HCT116 (cell line): ENCODE results near the gene LRRC3. TPM values are rescaled to one million over a fixed set of nuclear protein-coding genes. Genes with fewer than 3 reads are reported as not detected.

Experiments used
- ATAC-seq: fragments of 200-7000 bp; cut with Tn5 transposase; 2 replicates; pipeline ENCODE4 v1.9.1; 2020; ENCODE audit warnings: mild to moderate bottlenecking, moderate library complexity
- BruUV-seq: library from RNA; stranded (reverse); fragments of 400-500 nt; replicated peaks from 2 replicates; lab custom pipeline; 2021; lab: Mats Ljungman, UMichigan
- CTCF ChIA-PET: fragments of 300-600 bp; sonication (Branson Sonifier 250); formaldehyde crosslinking; loops from one replicate; lab custom pipeline; 2021; ENCODE audit warnings: antibody characterized with exemption; lab: Charles Lee
- POLR2A ChIA-PET: fragments of 300-600, 350-600 bp; sonication (Branson Sonifier 250); formaldehyde crosslinking; loops from one replicate; lab custom pipeline; 2021; ENCODE audit warnings: antibody characterized with exemption; lab: Charles Lee
- RAD21 ChIA-PET, 2 experiments: fragments of 300-600 bp; sonication (Branson Sonifier 250); formaldehyde crosslinking; loops; one replicate each; lab custom pipeline; 2023; ENCODE audit warnings: low total read pairs in 2 of 2; ENCODE audit not compliant: uncharacterized antibody in 2 of 2, unreplicated experiment in 2 of 2, low non-redundant PET in 1 of 2; lab: Charles Lee
- DNase-seq: peaks from one replicate; pipeline ENCODE4 v3.0.0-alpha.2; 2010; ENCODE audit warnings: low read depth, low spot score
- H2AFZ ChIP-seq: fragments of 200-600 bp; shearing (Covaris generic), sonication (generic); 2 replicates; pipeline ENCODE4 v1.6.1; 2017; ENCODE audit warnings: low read depth, mixed run types, mixed read lengths, antibody characterized with exemption, low read length; ENCODE audit not compliant: poor library complexity, severe bottlenecking
- H3K27ac ChIP-seq: 2 replicates; pipeline ENCODE4 v1.5.1; 2012; ENCODE audit warnings: low read depth, low read length
- H3K27me3 ChIP-seq: fragments of 200-600 bp; sonication (generic); 2 replicates; pipeline ENCODE4 v1.6.1; 2016; ENCODE audit warnings: mixed run types, low read length, mixed read lengths; ENCODE audit not compliant: insufficient read depth
- H3K36me3 ChIP-seq, 2 experiments: fragments of 200-500 bp in 1 of 2; fragments of 200-600 bp in 1 of 2; sonication (Bioruptor generic) in 1 of 2; sonication (generic) in 1 of 2; 2 replicates each; pipeline versions ENCODE4 v1.5.1 to v1.6.1; 2014 to 2016; ENCODE audit warnings: low read length in 2 of 2, inconsistent platforms in 1 of 2, mixed read lengths in 1 of 2, mixed run types in 1 of 2; ENCODE audit not compliant: insufficient read depth in 2 of 2, control insufficient read depth in 1 of 2
- H3K4me1 ChIP-seq, 2 experiments: fragments of 200-600 bp in 1 of 2; sonication (generic) in 1 of 2; 2 replicates each; pipeline versions ENCODE4 v1.5.1 to v1.6.1; 2012 to 2017; ENCODE audit warnings: low read length in 2 of 2, inconsistent platforms in 1 of 2, mild to moderate bottlenecking in 1 of 2, mixed read lengths in 1 of 2, mixed run types in 1 of 2, moderate library complexity in 1 of 2; ENCODE audit not compliant: insufficient read depth in 2 of 2, control insufficient read depth in 1 of 2
- H3K4me2 ChIP-seq: fragments of 200-600 bp; sonication (generic); 2 replicates; pipeline ENCODE4 v1.6.1; 2017; ENCODE audit warnings: mixed run types, low read length, mixed read lengths
- H3K4me3 ChIP-seq, 2 experiments: fragments of 200-600 bp in 1 of 2; sonication (generic) in 1 of 2; replicated peaks in 1 of 2; 2 replicates each; pipeline ENCODE4 v1.5.1; 2011 to 2016; ENCODE audit warnings: low read length in 2 of 2, control low read depth in 1 of 2, low read depth in 1 of 2, mild to moderate bottlenecking in 1 of 2, mixed read lengths in 1 of 2, mixed run types in 1 of 2
- H3K79me2 ChIP-seq: fragments of 200-600 bp; sonication (generic); 2 replicates; pipeline ENCODE4 v1.6.1; 2017; ENCODE audit warnings: mild to moderate bottlenecking, mixed run types, low read length, moderate library complexity, mixed read lengths; ENCODE audit not compliant: insufficient read depth
- H3K9ac ChIP-seq: fragments of 200-600 bp; sonication (generic); 2 replicates; pipeline ENCODE4 v1.6.1; 2016; ENCODE audit warnings: low read length, mixed read lengths
- H3K9me2 ChIP-seq: fragments of 200-600 bp; sonication (generic), shearing (Covaris generic); 2 replicates; pipeline ENCODE4 v1.6.1; 2017; ENCODE audit warnings: mixed run types, mild to moderate bottlenecking, moderate library complexity; ENCODE audit not compliant: insufficient read depth
- H3K9me3 ChIP-seq, 2 experiments: fragments of 200-500 bp in 1 of 2; fragments of 200-600 bp in 1 of 2; sonication (Bioruptor generic) in 1 of 2; sonication (generic) in 1 of 2; 2 replicates each; pipeline ENCODE4 v1.6.1; 2014 to 2017; ENCODE audit warnings: low read length in 2 of 2, mixed read lengths in 2 of 2, inconsistent platforms in 1 of 2, low read depth in 1 of 2, mild to moderate bottlenecking in 1 of 2, mixed run types in 1 of 2, moderate library complexity in 1 of 2; ENCODE audit not compliant: control insufficient read depth in 1 of 2, insufficient read depth in 1 of 2
- H4K20me1 ChIP-seq: fragments of 200-600 bp; sonication (generic), shearing (Covaris generic); 2 replicates; pipeline ENCODE4 v1.6.1; 2017; ENCODE audit warnings: mixed run types, mild to moderate bottlenecking, moderate library complexity; ENCODE audit not compliant: insufficient read depth
- CBX3 ChIP-seq: IDR thresholded peaks from 2 replicates; pipeline ENCODE4 v1.6.1; 2012; ENCODE audit warnings: low read depth
- CEBPB ChIP-seq: IDR thresholded peaks from 2 replicates; pipeline ENCODE4 v1.6.1; 2012; ENCODE audit warnings: low read depth
- EGR1 ChIP-seq: IDR thresholded peaks from 2 replicates; pipeline ENCODE4 v1.6.1; 2012; ENCODE audit warnings: low read depth
- FOSL1 ChIP-seq: IDR thresholded peaks from 2 replicates; pipeline ENCODE4 v1.6.1; 2012; ENCODE audit warnings: low read depth
- RAD21 ChIP-seq: IDR thresholded peaks from 2 replicates; pipeline ENCODE4 v1.6.1; 2012; ENCODE audit warnings: low read depth, mild to moderate bottlenecking
- REST ChIP-seq: IDR thresholded peaks from 2 replicates; pipeline ENCODE4 v1.6.1; 2012; ENCODE audit warnings: low read depth
- SIN3A ChIP-seq: IDR thresholded peaks from 2 replicates; pipeline ENCODE4 v1.6.1; 2012; ENCODE audit warnings: low read depth
- SRF ChIP-seq: IDR thresholded peaks from 2 replicates; pipeline ENCODE4 v1.6.1; 2012; ENCODE audit warnings: low read depth
- TCF7L2 ChIP-seq: IDR thresholded peaks from 2 replicates; pipeline ENCODE4 v1.7.0; 2011; ENCODE audit warnings: borderline replicate concordance, inconsistent platforms; ENCODE audit not compliant: insufficient read depth, insufficient read length; ENCODE audit errors: extremely low read depth
- YY1 ChIP-seq: IDR thresholded peaks from 2 replicates; pipeline ENCODE4 v1.6.1; 2011; ENCODE audit warnings: low read length, low read depth, moderate library complexity, mild to moderate bottlenecking; ENCODE audit not compliant: insufficient replicate concordance; ENCODE audit errors: extremely low read depth
- ZFX ChIP-seq: fragments of 450-650 bp; IDR thresholded peaks from 2 replicates; pipeline ENCODE4 v1.6.1; 2017
- ZNF274 ChIP-seq: fragments of 200-500 bp; sonication (Bioruptor generic); IDR thresholded peaks from 2 replicates; pipeline ENCODE4 v1.6.1; 2014; ENCODE audit warnings: mild to moderate bottlenecking, low read depth, low read length, inconsistent platforms
- intact Hi-C: fragments of 100-400 bp; cut with micrococcal nuclease; formaldehyde crosslinking; loops from 2 replicates; pipeline ENCODE4 v1.10.0; 2022
- total RNA-seq: library from RNA; stranded (reverse); gene quantifications from one replicate; pipeline ENCODE4 v1.2.1, GENCODE V29; 2021; ENCODE audit not compliant: unreplicated experiment

LRRC3 gene
- total RNA-seq, 1 experiment from 2014 or later, result 7.5 TPM

- Histone ChIP-seq H3K4me3 (no peak overlapping the region), H3K27me3 (no peaks in the 10 kb centered on the region), H4K20me1 (no peaks in the 10 kb centered on the region), H3K9me2 (no peaks in the 10 kb centered on the region), H3K79me2 (peaks cover 32% of the 10 kb centered on the region), H3K27ac (no peak overlapping the region), H3K9me3 (no peaks in the 10 kb centered on the region), H3K36me3 (peaks cover 2 to 10% of the 10 kb centered on the region in 2 experiments; a peak in 3 of 4 replicates), H3K4me1 (no peaks in the 10 kb centered on the region), H3K9ac (no peak overlapping the region), H2AFZ (no peak overlapping the region), H3K4me2 (no peak overlapping the region)
- ChIA-PET RAD21 (no interaction called here), POLR2A (no interaction called here), CTCF (no interaction called here)
- no TSS peak for BruUV-seq
- no peak for DNase-seq
- intact Hi-C loops, result no loop called here
- ATAC-seq, result no peak
- TF ChIP-seq SIN3A (no peak), SRF (no peak), ZNF274 (no peak), REST (no peak), YY1 (no peak), RAD21 (no peak), ZFX (no peak), FOSL1 (no peak), CBX3 (no peak), CEBPB (no peak), TCF7L2 (no peak), EGR1 (no peak)
These were observed 20.2 kb upstream of the LRRC3 start for GRCh38 chr21:44434936-44435635.
